ENCODE measurements around the gene TXNRD1. TPM values are rescaled to one million over a fixed set of nuclear protein-coding genes. Genes with fewer than 3 reads are reported as not detected.
"Not testable (repeated sequence)": the region's sequence is repeated elsewhere in the genome, so short reads cannot be mapped to it uniquely, and the experiment has no call there.

TXNRD1 gene
- polyA plus RNA-seq, 1 donor from 2014 or later = 26.0 TPM

DNA sequence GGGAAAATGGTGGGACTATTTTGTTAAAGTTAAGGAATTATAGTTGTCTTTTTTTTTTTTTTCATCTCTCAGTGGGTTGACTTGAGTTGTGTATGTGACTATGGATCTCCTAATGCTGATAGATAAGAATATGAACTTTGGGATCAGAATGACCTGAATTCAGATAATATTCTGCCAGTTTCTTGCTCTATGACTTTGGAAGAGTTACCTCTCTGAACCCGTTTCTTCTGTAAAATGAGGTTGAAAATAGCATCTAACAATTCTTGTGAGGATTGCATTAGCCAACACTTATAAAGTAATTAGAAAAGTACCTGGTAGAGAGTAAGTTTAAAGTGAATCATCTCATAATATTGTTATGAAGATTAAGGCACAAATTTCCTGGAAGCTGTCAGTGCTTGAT lies 106.4 kb downstream of the TXNRD1 start:
- Mint-ChIP-seq H3K4me3 (no peak overlapping the region), H3K27me3 (no peaks in the 10 kb centered on the region), H3K36me3 (peaks cover 7% of the 10 kb centered on the region), H3K9me3 (no peaks in the 10 kb centered on the region), H3K4me1 (no peaks in the 10 kb centered on the region), H3K27ac (no peak overlapping the region)

DNA sequence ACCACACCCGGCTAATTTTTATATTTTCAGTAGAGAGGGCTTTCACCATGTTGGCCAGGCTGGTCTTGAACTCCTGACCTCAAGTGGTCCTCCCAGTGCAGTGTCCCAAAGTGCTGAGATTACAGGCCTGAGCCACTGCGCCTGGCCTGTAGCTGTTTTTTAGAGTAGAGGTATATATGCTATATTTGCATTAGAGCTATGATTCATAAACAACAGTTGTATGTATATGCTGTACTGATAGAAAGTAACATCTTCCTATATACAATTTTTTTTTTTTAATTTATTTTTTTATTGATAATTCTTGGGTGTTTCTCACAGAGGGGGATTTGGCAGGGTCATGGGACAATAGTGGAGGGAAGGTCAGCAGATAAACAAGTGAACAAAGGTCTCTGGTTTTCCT lies 107.0 kb downstream of the TXNRD1 start:
- H3K27me3 Mint-ChIP-seq, H3K9me3 Mint-ChIP-seq, H3K27ac Mint-ChIP-seq, H3K4me3 Mint-ChIP-seq, H3K4me1 Mint-ChIP-seq, H3K36me3 Mint-ChIP-seq: not testable (repeated sequence)

GRCh38 chr12:104323899-104324298 lies 108.3 kb downstream of the TXNRD1 start:
- Mint-ChIP-seq H3K4me3 (no peak overlapping the region), H3K9me3 (no peaks in the 10 kb centered on the region), H3K27ac (no peak overlapping the region), H3K27me3 (no peaks in the 10 kb centered on the region), H3K36me3 (peaks cover 10% of the 10 kb centered on the region), H3K4me1 (no peaks in the 10 kb centered on the region)

- not testable (repeated sequence) for H3K9me3 Mint-ChIP-seq, H3K27me3 Mint-ChIP-seq, H3K4me3 Mint-ChIP-seq, H3K27ac Mint-ChIP-seq, H3K4me1 Mint-ChIP-seq, H3K36me3 Mint-ChIP-seq
Measured at GRCh38 chr12:104328278-104328677, 112.7 kb downstream of the TXNRD1 start.

- H3K4me1 Mint-ChIP-seq = no peaks in the 10 kb centered on the region
- H3K36me3 Mint-ChIP-seq = peaks cover 8% of the 10 kb centered on the region
- H3K9me3 Mint-ChIP-seq = no peaks in the 10 kb centered on the region
- no peak overlapping the region for H3K27ac Mint-ChIP-seq
- no peaks in the 10 kb centered on the region for H3K27me3 Mint-ChIP-seq
- no peak overlapping the region for H3K4me3 Mint-ChIP-seq
Measured at GRCh38 chr12:104328790-104329189, 113.2 kb downstream of the TXNRD1 start.

DNA sequence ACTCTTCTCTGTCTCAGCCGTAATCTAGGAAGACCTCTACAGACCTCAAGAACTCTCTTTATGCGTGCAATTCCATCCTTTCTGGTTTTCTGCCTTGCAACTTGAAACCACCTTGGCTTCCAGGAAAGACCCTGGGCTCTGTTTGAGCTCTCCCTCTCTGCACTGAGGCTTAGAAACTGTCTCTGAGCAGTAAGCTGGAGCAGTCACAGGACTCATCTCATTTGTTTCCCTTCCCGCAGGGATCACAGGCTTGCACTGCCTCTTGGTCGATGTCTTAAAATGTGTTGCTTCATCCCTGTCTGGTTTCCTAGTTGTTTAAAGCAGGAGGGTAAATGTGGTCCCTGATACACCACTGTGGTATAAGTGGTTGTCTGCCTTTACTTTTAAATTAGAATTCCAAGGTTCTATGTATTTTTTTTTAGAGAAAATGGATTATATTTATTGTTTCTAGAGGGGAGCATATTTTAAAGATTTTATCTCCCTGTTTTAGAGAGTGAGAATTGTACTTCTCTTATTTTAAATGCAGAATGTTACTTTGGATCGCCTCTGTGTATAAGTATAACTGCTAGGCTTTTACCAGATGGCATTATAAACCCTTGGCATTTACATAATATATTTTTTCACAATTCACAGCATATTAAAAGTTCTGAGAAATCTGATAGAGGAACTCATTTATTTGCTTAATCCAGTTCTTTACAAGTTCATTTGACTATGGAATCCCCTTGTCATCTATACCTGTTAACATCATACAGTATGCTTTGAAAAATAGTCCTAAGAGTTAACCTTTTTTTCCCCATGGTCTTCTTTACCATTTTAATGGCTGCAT lies 114.3 kb downstream of the TXNRD1 start:
- H3K4me1 Mint-ChIP-seq = no peaks in the 10 kb centered on the region

GRCh38 chr12:104331376-104331775 lies 115.8 kb downstream of the TXNRD1 start:
- Mint-ChIP-seq H3K36me3 (peaks cover 4% of the 10 kb centered on the region), H3K4me3 (no peak overlapping the region), H3K27me3 (no peaks in the 10 kb centered on the region), H3K9me3 (no peaks in the 10 kb centered on the region), H3K27ac (no peak overlapping the region), H3K4me1 (no peaks in the 10 kb centered on the region)

More for the DNA sequence above, 114.3 kb downstream of the TXNRD1 start:
- peak overlapping the region in 1 of 3 donors; percentile 13 for H3K27ac Mint-ChIP-seq
- H3K4me3 Mint-ChIP-seq = peak overlapping the region in 1 of 4 donors; percentile 8
- no peaks in the 10 kb centered on the region for H3K9me3 Mint-ChIP-seq
- H3K27me3 Mint-ChIP-seq = no peaks in the 10 kb centered on the region
- peaks cover 4% of the 10 kb centered on the region for H3K36me3 Mint-ChIP-seq

- not testable (repeated sequence) for H3K4me3 Mint-ChIP-seq, H3K27ac Mint-ChIP-seq, H3K9me3 Mint-ChIP-seq, H3K27me3 Mint-ChIP-seq, H3K4me1 Mint-ChIP-seq, H3K36me3 Mint-ChIP-seq
Measured at GRCh38 chr12:104332273-104332672, 116.7 kb downstream of the TXNRD1 start.

- Mint-ChIP-seq H3K27me3 (no peaks in the 10 kb centered on the region), H3K4me3 (no peak overlapping the region), H3K36me3 (peaks cover 1% of the 10 kb centered on the region), H3K27ac (no peak overlapping the region), H3K4me1 (no peaks in the 10 kb centered on the region), H3K9me3 (no peaks in the 10 kb centered on the region)
Measured at GRCh38 chr12:104333692-104334255, 118.2 kb downstream of the TXNRD1 start.

DNA sequence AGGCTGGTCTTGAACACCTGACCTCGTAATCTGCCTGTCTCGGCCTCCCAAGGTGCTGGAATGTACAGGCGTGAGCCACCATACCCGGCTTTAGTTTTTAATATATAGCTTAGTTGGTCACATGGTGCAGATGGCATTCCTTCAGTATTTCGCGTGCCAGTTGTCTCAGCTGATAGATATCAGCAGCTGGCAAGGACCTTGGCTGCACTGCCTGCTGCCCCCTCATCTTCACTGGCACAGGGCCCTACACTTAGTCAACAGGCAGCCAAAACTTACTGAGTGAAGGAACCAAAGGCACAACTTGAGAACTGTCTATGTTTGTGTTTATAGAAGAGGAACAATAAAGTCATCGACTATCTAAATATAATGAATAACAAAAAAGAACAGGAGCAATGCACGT lies 119.0 kb downstream of the TXNRD1 start:
- Mint-ChIP-seq H3K4me1 (no peaks in the 10 kb centered on the region), H3K36me3 (peaks cover 1% of the 10 kb centered on the region), H3K9me3 (no peaks in the 10 kb centered on the region), H3K27ac (no peak overlapping the region), H3K4me3 (no peak overlapping the region), H3K27me3 (no peaks in the 10 kb centered on the region)

DNA sequence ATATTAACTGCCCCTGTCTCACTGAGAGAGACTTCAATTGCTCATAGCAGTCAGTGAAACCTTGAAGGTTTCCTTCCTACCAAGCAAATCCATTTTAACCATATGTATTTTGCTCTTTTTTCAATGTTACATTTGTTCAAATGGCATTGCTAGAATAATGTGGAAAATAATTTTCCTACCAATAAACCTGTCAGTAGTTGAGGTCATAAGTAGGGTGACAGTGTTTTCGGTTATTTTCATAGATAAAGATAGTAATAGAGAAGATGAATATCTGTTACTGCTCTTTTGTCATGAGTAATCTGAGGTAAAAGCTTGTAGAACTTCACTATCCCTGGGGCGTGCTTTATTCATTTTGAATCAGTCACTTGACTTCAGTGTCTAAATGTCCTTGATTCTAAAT lies 120.5 kb downstream of the TXNRD1 start:
- Mint-ChIP-seq H3K4me1 (no peaks in the 10 kb centered on the region), H3K27ac (no peak overlapping the region), H3K9me3 (no peaks in the 10 kb centered on the region), H3K4me3 (no peak overlapping the region), H3K36me3 (peaks cover 1% of the 10 kb centered on the region), H3K27me3 (no peaks in the 10 kb centered on the region)

DNA sequence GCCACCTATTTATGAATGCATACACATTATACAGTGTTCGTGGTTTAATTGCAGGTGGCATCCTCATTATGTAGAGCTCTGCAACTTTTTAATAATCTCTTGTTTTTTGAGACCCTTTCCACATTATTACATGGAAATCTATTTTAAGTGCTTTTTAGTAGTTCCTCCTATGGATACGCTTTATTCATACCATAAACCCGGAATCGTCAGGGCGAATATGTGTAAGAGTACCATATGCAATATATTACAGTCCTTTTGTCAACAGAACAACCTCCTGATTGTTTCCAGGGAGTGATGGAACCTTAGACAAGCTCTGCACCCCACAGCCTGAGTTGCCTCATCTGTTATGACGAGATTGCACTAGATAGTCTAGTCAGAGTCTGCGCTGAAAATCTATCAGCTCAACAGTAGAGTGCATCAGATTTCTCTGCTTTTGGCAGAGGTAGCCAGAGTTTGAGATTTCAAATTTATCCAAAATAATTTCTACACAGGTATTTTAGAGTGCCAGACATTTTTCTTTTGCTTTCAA lies 121.5 kb downstream of the TXNRD1 start:
- Mint-ChIP-seq H3K27ac (no peak overlapping the region), H3K36me3 (peaks cover 1% of the 10 kb centered on the region), H3K4me1 (no peaks in the 10 kb centered on the region)

DNA sequence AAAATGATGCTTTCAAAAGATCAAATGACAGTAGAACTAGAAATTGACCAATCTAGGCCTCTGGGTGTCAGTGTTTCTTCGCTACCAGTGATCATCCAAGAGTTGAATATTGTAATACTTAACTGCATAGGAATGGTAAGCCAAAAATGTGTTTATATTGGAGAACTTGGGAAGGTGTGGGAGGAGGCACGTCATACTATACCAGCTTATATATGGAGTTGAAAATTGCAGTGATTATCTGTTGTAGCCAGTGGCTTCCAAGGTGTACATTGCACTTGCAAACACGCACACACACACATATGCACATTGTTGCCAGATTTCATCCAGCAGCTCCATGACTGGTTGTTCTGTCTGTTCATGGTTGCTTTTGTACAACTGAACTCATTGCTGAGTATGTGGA lies 124.1 kb downstream of the TXNRD1 start:
- no peaks in the 10 kb centered on the region for H3K36me3 Mint-ChIP-seq
- no peak overlapping the region for H3K4me3 Mint-ChIP-seq
- peaks cover 0 to 3% (median 0%) of the 10 kb centered on the region in 3 donors for H3K4me1 Mint-ChIP-seq

More for the DNA sequence above, 121.5 kb downstream of the TXNRD1 start:
- no peaks in the 10 kb centered on the region for H3K27me3 Mint-ChIP-seq
- H3K9me3 Mint-ChIP-seq = no peaks in the 10 kb centered on the region
- no peak overlapping the region for H3K4me3 Mint-ChIP-seq

DNA sequence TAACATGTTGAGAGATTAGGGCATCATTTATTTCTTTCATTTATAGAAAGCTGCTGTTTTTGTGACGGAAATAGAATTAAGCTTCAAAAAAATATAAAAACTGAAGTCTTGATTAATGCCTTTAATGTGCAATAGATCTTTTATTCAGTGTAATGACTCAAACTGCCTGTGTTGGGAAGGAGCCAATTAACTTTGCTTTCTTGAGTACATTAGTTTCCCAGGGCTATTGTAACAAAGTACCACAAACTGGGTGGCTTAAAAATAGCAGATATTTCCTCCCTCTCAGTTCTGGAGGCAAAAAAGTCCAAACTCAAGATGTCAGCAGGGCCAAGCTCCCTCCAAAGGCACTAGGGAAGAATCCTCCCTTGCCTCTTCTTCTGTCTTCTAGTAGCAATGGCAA lies 124.6 kb downstream of the TXNRD1 start:
- no peaks in the 10 kb centered on the region for H3K27me3 Mint-ChIP-seq
- H3K9me3 Mint-ChIP-seq = no peaks in the 10 kb centered on the region
- no peak overlapping the region for H3K27ac Mint-ChIP-seq
- H3K36me3 Mint-ChIP-seq = no peaks in the 10 kb centered on the region
- H3K4me1 Mint-ChIP-seq = peaks cover 0 to 3% (median 0%) of the 10 kb centered on the region in 3 donors
- no peak overlapping the region for H3K4me3 Mint-ChIP-seq

More for the DNA sequence above, 124.1 kb downstream of the TXNRD1 start:
- Mint-ChIP-seq H3K9me3 (no peaks in the 10 kb centered on the region), H3K27ac (no peak overlapping the region), H3K27me3 (no peaks in the 10 kb centered on the region)

DNA sequence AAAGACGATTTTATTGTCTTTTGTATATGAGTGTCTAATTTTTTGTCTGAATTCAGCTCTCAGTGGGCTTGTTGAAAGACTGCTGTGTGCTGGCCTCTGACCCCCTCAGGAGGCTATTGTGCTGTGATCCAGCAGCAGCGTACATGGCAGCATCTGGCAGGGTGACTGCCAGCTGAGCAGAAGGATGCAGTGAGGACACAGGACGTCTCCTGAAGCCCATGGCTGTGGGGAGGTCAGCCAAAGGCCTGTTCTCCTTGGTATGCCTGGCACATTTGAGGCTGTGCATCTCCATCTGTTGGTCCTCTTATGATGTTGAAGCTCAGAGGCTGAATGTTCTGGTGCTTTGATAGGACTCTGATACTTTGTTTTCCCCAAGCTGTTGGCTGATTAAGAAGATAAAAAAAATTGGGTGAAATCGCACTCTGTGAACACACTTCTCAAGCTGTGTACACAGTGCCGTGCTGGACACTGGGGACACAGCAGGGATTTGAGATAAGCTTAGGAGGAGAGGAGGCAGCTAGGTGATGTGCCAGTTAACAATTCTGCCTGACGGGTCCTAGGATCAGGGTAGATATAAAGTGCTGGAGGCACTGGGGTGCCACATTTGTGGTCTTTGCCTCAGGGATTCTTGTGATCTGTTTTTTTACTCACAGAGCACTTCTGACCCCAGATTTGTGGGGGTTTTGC lies 125.5 kb downstream of the TXNRD1 start:
- H3K4me1 Mint-ChIP-seq = peaks cover 0 to 3% (median 0%) of the 10 kb centered on the region in 3 donors
- no peak overlapping the region for H3K27ac Mint-ChIP-seq
- H3K9me3 Mint-ChIP-seq = no peaks in the 10 kb centered on the region
- H3K27me3 Mint-ChIP-seq = no peaks in the 10 kb centered on the region
- H3K36me3 Mint-ChIP-seq = no peaks in the 10 kb centered on the region
- H3K4me3 Mint-ChIP-seq = no peak overlapping the region
